Neural progenitor cell (in vitro differentiated cells): ENCODE measurements around the gene NUDT16.

Source experiments
- EZH2 ChIP-seq: fragments of 200-600 bp; sonication (generic); IDR thresholded peaks from 2 replicates; pipeline ENCODE4 v1.6.1; 2017; ENCODE audit warnings: antibody characterized with exemption, mild to moderate bottlenecking, moderate library complexity
- EZH2phosphoT487 ChIP-seq: fragments of 200-600 bp; sonication (generic); IDR thresholded peaks from 2 replicates; pipeline ENCODE4 v1.6.1; 2017; ENCODE audit warnings: antibody characterized with exemption
- TF ChIP-seq, protein P1 (sequence below): fragments of 200-600 bp; sonication (generic); IDR thresholded peaks from 2 replicates; pipeline ENCODE4 v1.5.1; 2017; ENCODE audit warnings: antibody characterized with exemption, mild to moderate bottlenecking

DNA sequence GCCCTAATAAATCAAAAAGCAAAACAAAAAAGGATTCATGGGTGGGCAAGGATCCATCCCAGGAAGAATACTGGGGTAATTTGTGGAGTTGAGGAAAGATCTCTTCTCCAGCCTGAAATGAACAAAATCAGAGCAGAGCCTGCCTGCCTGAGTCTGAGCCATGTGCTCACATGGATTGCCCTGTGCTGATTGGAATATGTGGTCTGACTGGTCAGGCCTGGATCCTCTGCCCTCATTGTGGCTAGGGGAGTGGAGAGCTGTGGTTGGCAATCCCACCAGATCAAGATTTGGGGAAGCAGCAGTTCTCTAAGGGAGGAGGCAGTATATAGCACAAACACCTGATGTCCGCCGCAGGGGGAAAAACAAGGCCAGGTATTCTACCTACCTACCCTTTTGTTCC is 6.8 kb upstream of the NUDT16 start:
- TF ChIP-seq, protein P1, sequence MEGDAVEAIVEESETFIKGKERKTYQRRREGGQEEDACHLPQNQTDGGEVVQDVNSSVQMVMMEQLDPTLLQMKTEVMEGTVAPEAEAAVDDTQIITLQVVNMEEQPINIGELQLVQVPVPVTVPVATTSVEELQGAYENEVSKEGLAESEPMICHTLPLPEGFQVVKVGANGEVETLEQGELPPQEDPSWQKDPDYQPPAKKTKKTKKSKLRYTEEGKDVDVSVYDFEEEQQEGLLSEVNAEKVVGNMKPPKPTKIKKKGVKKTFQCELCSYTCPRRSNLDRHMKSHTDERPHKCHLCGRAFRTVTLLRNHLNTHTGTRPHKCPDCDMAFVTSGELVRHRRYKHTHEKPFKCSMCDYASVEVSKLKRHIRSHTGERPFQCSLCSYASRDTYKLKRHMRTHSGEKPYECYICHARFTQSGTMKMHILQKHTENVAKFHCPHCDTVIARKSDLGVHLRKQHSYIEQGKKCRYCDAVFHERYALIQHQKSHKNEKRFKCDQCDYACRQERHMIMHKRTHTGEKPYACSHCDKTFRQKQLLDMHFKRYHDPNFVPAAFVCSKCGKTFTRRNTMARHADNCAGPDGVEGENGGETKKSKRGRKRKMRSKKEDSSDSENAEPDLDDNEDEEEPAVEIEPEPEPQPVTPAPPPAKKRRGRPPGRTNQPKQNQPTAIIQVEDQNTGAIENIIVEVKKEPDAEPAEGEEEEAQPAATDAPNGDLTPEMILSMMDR, result no peak
- no peak for TF ChIP-seq EZH2
- no peak for TF ChIP-seq EZH2phosphoT487
